Measurements from ENCODE around the gene ITGB1BP1.

The ITGB1BP1 gene

GRCh38 chr2:9377461-9378097, 45.7 kb downstream of the ITGB1BP1 start:
- DNase-seq, result no peak

GRCh38 chr2:9375857-9376428, 47.4 kb downstream of the ITGB1BP1 start:
- DNase-seq, result no peak

GRCh38 chr2:9374071-9374730, 49.1 kb downstream of the ITGB1BP1 start:
- DNase-seq, result no peak

GRCh38 chr2:9373476-9373875, 49.9 kb downstream of the ITGB1BP1 start:
- no peak for DNase-seq

DNA sequence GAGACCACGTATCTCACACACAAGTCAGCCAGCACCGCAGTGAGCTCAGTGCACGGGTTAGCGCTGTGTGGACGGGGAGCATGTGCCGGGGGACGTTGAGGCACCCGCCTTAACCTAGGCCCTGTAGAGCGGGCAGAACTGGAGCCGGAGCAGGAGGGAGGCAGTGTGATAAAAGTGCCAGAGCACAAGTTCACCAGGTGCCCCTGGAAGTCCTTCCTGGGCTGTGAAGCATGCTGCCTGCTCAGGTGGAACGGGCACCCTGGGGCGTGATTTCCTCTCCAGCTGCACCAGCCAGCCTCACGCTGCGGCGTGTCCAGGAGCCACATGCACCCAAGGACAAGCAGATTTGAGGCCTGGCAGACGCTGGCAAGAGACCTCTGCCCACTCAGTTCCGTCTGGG, 50.3 kb downstream of the ITGB1BP1 start:
- DNase-seq, result no peak

- DNase-seq, result no peak
These were observed 52.6 kb downstream of the ITGB1BP1 start for GRCh38 chr2:9370746-9371145.

DNA sequence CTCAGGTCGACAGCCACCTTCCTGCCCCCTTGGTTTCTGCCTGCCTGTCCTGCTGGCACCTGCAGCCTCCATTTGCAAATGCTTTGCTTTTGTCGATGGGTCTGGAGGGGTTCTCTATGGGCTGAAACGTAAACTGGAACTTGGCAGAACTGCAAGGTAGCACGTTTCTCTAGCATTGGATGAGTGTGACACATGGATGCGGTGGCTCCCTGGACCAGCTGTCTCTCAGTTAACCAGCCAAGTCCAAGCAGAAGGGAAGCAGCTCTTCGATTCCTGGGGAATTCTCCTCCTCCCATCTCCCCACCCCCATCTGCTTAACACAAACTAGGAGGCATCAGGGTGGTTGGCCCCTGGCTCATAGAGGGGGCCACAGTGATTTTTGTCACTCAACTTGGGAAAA, 57.3 kb downstream of the ITGB1BP1 start:
- DNase-seq, result no peak

DNA sequence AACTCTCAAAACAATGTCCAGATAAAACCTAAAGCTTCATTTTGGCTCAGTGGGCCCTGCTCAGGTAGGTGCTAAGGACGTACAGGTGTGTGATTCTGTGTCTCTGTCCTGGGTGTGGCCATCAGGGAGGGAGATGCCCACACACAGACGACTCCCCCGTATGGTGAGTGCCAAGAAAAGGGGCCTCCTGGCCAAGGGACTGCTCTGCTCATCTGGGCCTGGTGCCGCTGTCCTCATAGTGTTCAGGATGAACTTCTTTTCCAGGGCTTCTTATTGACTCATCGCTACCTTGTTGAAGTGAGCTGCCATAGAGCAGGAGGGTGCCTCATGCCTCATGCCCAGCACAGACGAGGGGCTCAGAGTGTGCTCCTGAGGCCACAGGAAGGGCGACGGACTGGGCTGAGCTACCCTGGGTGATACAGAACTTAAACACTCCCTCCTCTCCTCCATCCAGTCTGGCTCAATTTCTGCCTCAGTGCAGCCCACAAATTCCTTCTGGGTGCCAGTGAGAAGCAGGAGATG, 57.8 kb downstream of the ITGB1BP1 start:
- no peak for DNase-seq

DNA sequence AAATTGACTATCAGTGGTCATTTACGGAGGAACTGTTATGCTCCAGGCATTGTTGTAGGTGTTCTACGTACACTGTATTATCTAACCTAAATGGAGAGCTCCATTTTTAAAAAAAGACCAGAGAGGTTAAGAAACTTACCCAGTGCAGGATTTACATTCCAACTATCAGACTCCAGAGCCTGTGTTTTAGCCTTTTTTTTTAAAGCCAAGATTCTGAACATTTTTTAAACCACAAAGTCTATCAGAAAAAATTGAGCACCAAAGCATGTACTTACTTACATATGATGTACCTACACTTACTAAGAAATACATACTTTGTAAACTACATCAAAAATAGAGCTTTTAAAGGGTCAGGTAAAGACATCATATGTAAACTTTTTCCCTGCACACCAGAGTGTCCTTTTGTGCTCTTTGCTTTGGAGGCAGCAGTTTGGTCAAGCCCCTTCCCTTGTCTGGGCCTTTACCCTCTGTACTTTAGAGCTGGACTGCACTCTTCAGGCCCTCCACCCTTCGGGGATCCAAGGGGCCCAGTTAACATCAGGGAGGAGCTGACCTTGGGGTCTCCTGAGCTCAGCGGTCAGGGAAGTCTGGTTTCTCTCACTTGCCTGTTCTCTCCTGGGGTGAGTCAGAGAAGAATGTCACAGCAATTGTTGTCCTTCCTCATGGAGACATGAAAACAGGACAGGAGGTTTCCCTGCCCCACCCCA, 58.4 kb downstream of the ITGB1BP1 start:
- no peak for DNase-seq

DNA sequence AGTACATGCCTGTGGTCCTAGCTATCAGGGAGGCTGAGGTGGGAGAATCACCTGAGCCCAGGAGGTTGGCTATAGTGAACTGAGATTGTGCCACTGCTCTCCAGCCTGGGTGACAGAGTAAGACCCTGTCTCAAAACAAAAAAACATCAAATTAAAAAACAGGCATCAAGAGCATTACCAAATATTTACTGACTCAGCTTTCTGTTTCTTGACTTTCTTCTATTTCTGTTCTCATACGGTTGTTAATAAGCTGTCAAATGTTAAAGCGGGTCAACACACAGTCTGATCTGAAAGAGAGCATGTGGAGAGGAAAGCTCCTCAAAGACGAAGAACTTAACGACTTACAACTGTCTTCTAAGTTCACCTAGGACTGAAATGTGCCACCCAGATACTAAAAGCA, 59.0 kb downstream of the ITGB1BP1 start:
- no peak for DNase-seq

DNA sequence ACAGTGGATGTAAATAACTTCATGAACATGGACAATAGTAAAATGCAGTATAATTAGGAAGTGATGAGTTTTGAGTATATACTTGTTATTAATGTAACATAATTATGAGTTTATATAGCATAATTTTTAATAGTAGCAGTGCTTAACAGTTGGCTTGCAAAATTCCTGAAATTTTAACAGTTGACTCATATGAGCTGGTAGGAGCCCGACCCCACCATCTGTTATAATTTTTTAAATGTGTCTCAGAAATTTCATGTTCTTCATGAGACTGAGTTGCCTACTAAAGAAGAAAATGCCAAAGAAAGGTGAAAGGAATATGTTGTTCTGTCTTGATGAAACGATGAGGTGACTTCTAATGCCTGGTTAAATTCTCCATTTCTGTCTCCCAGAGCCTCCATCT, 62.6 kb downstream of the ITGB1BP1 start:
- DNase-seq, result no peak

DNA sequence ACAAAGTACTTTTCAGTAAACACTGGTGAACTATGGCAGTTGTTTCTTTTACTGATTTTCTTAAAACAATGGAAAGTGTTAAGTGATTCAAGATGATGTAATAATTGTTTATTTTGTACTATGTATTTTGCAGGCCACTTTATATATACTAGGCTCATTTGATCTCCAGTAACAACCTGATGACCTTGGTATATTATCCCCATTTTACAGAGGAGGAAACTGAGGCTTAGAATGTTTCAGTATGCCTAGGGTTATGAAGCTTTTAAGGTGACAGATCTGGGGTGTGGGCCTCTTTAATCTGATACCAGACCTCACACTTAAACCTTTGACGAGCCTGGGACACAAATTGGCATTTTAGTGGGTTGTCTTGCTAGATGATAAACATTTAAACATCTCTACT, 63.2 kb downstream of the ITGB1BP1 start:
- DNase-seq, result no peak

DNA sequence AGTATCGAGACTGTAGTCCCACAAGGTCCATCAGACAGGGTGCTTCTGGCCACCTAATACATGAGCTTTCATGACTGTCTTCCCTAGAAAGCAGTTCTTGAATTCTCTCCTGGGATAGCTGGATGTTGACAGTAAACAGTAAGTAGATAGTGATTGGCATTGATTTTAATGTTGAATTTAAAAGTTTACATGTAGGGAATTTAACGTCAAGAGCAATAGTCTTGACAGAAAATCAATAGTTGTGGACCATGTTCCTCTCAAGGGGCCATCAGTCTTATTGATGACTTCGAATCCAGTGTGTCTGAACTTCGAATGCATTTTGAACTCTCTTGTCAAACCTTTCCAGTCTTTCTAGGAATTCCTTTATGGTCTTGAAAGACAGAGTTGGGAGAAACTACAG, 63.9 kb downstream of the ITGB1BP1 start:
- DNase-seq, result no peak

DNA sequence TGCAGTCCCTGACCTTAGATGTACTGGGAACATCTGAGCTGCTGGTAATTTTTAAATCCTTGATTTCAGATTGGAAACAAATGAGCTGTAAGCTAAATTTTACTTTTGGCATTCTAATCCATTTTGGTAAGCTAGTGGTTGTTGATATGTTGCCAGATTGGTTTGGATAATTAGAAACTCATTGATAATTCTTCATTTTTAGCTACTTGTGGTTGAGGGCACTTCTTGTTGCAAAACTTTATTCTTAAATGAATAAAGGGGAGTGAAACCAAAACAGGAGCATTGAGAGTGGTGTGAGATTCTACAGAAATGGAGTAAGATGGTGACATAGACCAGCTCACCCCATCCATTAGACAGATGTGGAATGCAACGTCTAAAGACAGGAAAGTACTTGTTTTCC, 64.5 kb downstream of the ITGB1BP1 start:
- DNase-seq, result no peak

DNA sequence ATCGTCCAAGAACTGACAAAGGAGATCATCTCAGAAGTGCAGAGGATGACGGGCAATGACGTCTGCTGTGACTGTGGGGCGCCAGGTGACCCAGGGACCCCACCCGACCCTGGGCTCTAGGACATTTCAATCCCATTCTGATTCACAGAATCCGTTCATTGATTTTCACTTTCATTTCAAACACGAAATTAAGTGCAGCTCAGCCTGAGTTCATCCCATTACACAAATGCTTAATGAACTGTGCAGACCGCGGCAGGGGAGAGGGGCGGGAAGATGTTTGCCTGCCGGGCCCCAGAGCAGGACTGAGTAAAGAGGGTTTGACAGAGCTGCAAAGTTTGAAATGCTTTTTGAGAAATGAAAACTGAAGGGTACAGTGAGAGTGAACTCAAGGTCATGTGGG, 67.1 kb downstream of the ITGB1BP1 start:
- no peak for DNase-seq

GRCh38 chr2:9355716-9356115, 67.6 kb downstream of the ITGB1BP1 start:
- no peak for DNase-seq

DNA sequence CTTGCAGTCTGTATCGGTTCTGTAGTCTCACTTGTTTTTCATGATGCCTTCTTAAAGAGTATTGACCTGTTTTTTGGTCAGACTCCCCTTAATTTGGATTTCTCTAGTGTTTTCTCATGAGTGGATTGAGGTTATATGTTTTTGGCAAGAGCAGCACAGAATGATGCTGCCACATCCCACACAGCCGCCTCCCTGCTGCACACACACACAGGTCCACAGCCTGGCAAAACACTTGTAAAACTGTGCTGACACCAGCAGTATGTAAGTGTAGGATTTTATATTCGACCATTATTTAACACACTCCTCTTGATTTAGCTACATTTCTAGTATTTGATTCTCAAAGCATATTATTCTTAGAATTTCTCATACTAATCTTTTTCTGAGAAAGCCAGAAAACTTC, 68.1 kb downstream of the ITGB1BP1 start:
- no peak for DNase-seq

- no peak for DNase-seq
These were observed 69.0 kb downstream of the ITGB1BP1 start for GRCh38 chr2:9354318-9354717.

Measured in GOT3 (cell line).